Keratinocyte (primary cell): ENCODE measurements around the gene CENPO. TPM values are rescaled to one million over a fixed set of nuclear protein-coding genes. Genes with fewer than 3 reads are reported as not detected.

ENCODE experiments used
- DNase-seq: peaks from one replicate; pipeline ENCODE4 v3.0.0-alpha.2; 2011; ENCODE audit warnings: low read depth, missing footprints, low spot score
- FAIRE-seq: peaks from 2 replicates; lab custom pipeline; 2011; peaks lifted over from hg19 to GRCh38; lab: Jason Lieb, UNC
- H2AFZ ChIP-seq: 2 replicates; pipeline ENCODE4 v1.6.0; 2012; ENCODE audit warnings: low read length, control low read depth, inconsistent platforms; ENCODE audit not compliant: control insufficient read depth
- H3K27ac ChIP-seq: 2 replicates; pipeline ENCODE4 v1.5.1; 2011; ENCODE audit warnings: low read length; ENCODE audit not compliant: control insufficient read depth, insufficient read depth
- H3K27me3 ChIP-seq: 3 replicates; pipeline ENCODE4 v1.6.0; 2011; ENCODE audit warnings: low read length; ENCODE audit not compliant: control insufficient read depth, insufficient read depth; ENCODE audit errors: extremely low read depth
- H3K36me3 ChIP-seq, 2 experiments: 2 replicates in 1 of 2; 3 replicates in 1 of 2; pipeline ENCODE4 v1.5.1; 2011; ENCODE audit warnings: low read length in 2 of 2, mild to moderate bottlenecking in 1 of 2; ENCODE audit not compliant: control insufficient read depth in 2 of 2, insufficient read depth in 2 of 2; ENCODE audit errors: extremely low read depth in 1 of 2
- H3K4me1 ChIP-seq: 3 replicates; pipeline ENCODE4 v1.5.1; 2011; ENCODE audit warnings: low read length; ENCODE audit not compliant: control insufficient read depth, insufficient read depth; ENCODE audit errors: extremely low read depth
- H3K4me2 ChIP-seq: 3 replicates; pipeline ENCODE4 v1.6.0; 2011; ENCODE audit warnings: low read depth, low read length; ENCODE audit not compliant: control insufficient read depth, insufficient read depth; ENCODE audit errors: extremely low read depth
- H3K4me3 ChIP-seq, 3 experiments: fragments of 200-600 bp in 1 of 3; sonication (generic) in 1 of 3; 2 replicates in 2 of 3; 3 replicates in 1 of 3; pipeline ENCODE4 v1.5.1; 2011 to 2016; ENCODE audit warnings: low read length in 3 of 3, mild to moderate bottlenecking in 3 of 3, control low read depth in 2 of 3, inconsistent platforms in 1 of 3, low read depth in 1 of 3, mixed read lengths in 1 of 3, mixed run types in 1 of 3, moderate library complexity in 1 of 3; ENCODE audit not compliant: control insufficient read depth in 2 of 3, insufficient read depth in 2 of 3; ENCODE audit errors: extremely low read depth in 1 of 3
- H3K79me2 ChIP-seq: 2 replicates; pipeline ENCODE4 v1.6.0; 2012; ENCODE audit warnings: low read length; ENCODE audit not compliant: control insufficient read depth, insufficient read depth
- H3K9ac ChIP-seq: 3 replicates; pipeline ENCODE4 v1.6.0; 2011; ENCODE audit warnings: low read length; ENCODE audit not compliant: control insufficient read depth, insufficient read depth; ENCODE audit errors: extremely low read depth
- H3K9me1 ChIP-seq: 3 replicates; pipeline ENCODE4 v1.6.0; 2011; ENCODE audit warnings: low read length; ENCODE audit not compliant: control insufficient read depth, insufficient read depth; ENCODE audit errors: extremely low read depth
- H3K9me3 ChIP-seq: 2 replicates; pipeline ENCODE4 v1.5.1; 2012; ENCODE audit warnings: low read depth, low read length; ENCODE audit not compliant: control insufficient read depth
- H4K20me1 ChIP-seq: 3 replicates; pipeline ENCODE4 v1.6.0; 2011; ENCODE audit warnings: low read length; ENCODE audit not compliant: control insufficient read depth, insufficient read depth; ENCODE audit errors: extremely low read depth
- CTCF ChIP-seq, 3 experiments: IDR thresholded peaks in 1 of 3; conservative IDR thresholded peaks in 1 of 3; optimal IDR thresholded peaks in 1 of 3; 2 replicates in 2 of 3; 3 replicates in 1 of 3; pipeline versions ENCODE3 to v1.5.1; 2011; ENCODE audit warnings: low read length in 3 of 3, mild to moderate bottlenecking in 3 of 3, moderate library complexity in 2 of 3, control low read depth in 1 of 3, inconsistent platforms in 1 of 3; ENCODE audit not compliant: insufficient read depth in 2 of 3; ENCODE audit errors: extremely low read depth in 1 of 3
- EZH2 ChIP-seq: IDR thresholded peaks from one replicate; pipeline ENCODE4 v1.6.1; 2012; ENCODE audit warnings: inconsistent platforms, mild to moderate bottlenecking, low read length, moderate library complexity
- dilution Hi-C: fragments of 300-500 bp; cut with MboI; formaldehyde crosslinking; loops from one replicate; pipeline ENCODE4 v1.7.0; 2020; ENCODE audit warnings: low sequenced_read_pairs; ENCODE audit not compliant: extremely low pct_ligation_motif_present
- polyA minus RNA-seq, 3 experiments: library from RNA; depleted of rRNA, polyadenylated mRNA; stranded (reverse); fragments of >200 nt; gene quantifications; 1 replicate in 1 of 3; 2 replicates in 1 of 3; 3 replicates in 1 of 3; pipeline ENCODE4 v1.2.3, GENCODE V29; 2011
- polyA plus RNA-seq, 5 experiments: library from polyadenylated mRNA; depleted of rRNA in 3 of 5; stranded (reverse) in 3 of 5; stranded (forward) in 1 of 5; unstranded in 1 of 5; fragments of >200 nt; gene quantifications; 1 replicate in 1 of 5; 2 replicates in 3 of 5; 3 replicates in 1 of 5; pipeline versions ENCODE4 v1.2.1 to v1.2.3, GENCODE V29; 2011 to 2012; ENCODE audit warnings: missing spikeins in 2 of 5, low read depth in 1 of 5, low replicate concordance in 1 of 5

Gene CENPO
- polyA plus RNA-seq (4.2 to 14.2 TPM (median 12.1 TPM) in 3 replicates), polyA minus RNA-seq (6.8 to 16.5 TPM (median 16.3 TPM) in 3 replicates)
- polyA plus RNA-seq (2011; ENCODE audit: low read depth) = 1.1 TPM
- polyA plus RNA-seq (2011; cell fraction: cytosol; rRNA removed) = 4.6 and 6.3 TPM in 2 replicates
- polyA plus RNA-seq (2011; cell fraction: nucleus; rRNA removed) = 9.9 and 11.3 TPM in 2 replicates
- 0.85 and 10.7 TPM in 2 replicates for polyA plus RNA-seq (2012; ENCODE audit: low replicate concordance)
- 5.9 TPM for polyA minus RNA-seq (2011; cell fraction: cytosol; rRNA and poly(A)+ RNA removed)
- polyA minus RNA-seq (2011; cell fraction: nucleus; rRNA and poly(A)+ RNA removed) = 5.5 and 8.8 TPM in 2 replicates

GRCh38 chr2:24792874-24793760 lies at the start of gene CENPO, which contains the start of gene PTRHD1:
Gene CENPO (plus strand): TSS chr2:24793425. CDS start chr2:24793920, 495 bp downstream.
Gene PTRHD1 (minus strand): TSS chr2:24793391. CDS start chr2:24793377, 14 bp downstream.
- Histone ChIP-seq H3K79me2 (peaks cover 45% of the 10 kb centered on the region), H3K27ac (peak within 1 kb of the TSS; percentile 99), H3K27me3 (no peaks in the 10 kb centered on the region), H3K4me3 (peak within 1 kb of the TSS; percentile 81 to 92 (median 90)), H3K4me1 (peaks cover 26% of the 10 kb centered on the region), H3K9me3 (no peaks in the 10 kb centered on the region), H3K9me1 (no peaks in the 10 kb centered on the region), H3K9ac (peak within 1 kb of the TSS; percentile 99), H3K4me2 (peak within 1 kb of the TSS; percentile 93), H4K20me1 (no peaks in the 10 kb centered on the region), H2AFZ (peak within 1 kb of the TSS; percentile 99), H3K36me3 (peaks cover 1 to 3% of the 10 kb centered on the region in 2 experiments)
- no peak for FAIRE-seq
- TF ChIP-seq EZH2 (no peak), CTCF (optimal IDR thresholded peaks at IDR 0.05 in 1 of 3, IDR thresholded peaks at IDR 0.05 in 1 of 3, conservative IDR thresholded peaks at IDR 0.05 in 1 of 3; ENCODE audit: extremely low read depth in 1 of 3, insufficient read depth in 2 of 3, low read length in 3 of 3) (peak; percentile 56 to 84 (median 67))
- dilution Hi-C loops = no loop called here
- DNase-seq = peak; percentile 86

DNA sequence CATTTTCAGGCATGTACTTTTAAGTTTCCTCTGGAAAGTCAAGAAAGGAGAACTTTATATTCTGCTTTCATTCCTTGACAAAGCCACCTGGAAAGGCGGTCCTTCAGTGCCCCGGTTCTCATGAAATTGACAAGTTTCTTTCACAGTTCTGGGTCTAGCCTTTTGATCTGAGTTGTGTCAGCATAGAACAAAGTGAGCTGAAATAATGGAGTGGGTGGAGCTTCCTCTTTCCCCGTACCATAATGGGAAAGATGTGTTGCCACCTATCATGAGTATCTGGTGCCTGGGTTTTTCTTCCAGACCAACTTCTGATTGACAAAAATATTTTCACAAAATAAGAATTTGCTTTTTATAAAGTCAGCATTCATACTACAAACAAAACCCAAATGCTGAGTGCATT lies 49.3 kb upstream of the CENPO start:
- H3K9ac ChIP-seq = no peak overlapping the region
- TF ChIP-seq CTCF (optimal IDR thresholded peaks at IDR 0.05 in 1 of 3, IDR thresholded peaks at IDR 0.05 in 1 of 3, conservative IDR thresholded peaks at IDR 0.05 in 1 of 3; ENCODE audit: extremely low read depth in 1 of 3, insufficient read depth in 2 of 3, low read length in 3 of 3) = no peak
- TF ChIP-seq EZH2 = no peak
- no peaks in the 10 kb centered on the region for H3K79me2 ChIP-seq
- no peaks in the 10 kb centered on the region for H3K9me3 ChIP-seq
- H3K27ac ChIP-seq = no peak overlapping the region
- dilution Hi-C loops = no loop called here
- no peak for FAIRE-seq
- no peak overlapping the region for H3K4me3 ChIP-seq
- no peak overlapping the region for H2AFZ ChIP-seq
- H3K9me1 ChIP-seq = no peaks in the 10 kb centered on the region
- no peaks in the 10 kb centered on the region for H3K36me3 ChIP-seq
- no peaks in the 10 kb centered on the region for H3K27me3 ChIP-seq
- DNase-seq = no peak
- no peaks in the 10 kb centered on the region for H4K20me1 ChIP-seq
- no peaks in the 10 kb centered on the region for H3K4me1 ChIP-seq
- no peak overlapping the region for H3K4me2 ChIP-seq
